HG02623 (cell line): ENCODE measurements around the gene OXER1.

Experiments used
- ATAC-seq: cut with Tn5 transposase; IDR thresholded peaks from one replicate; pipeline ENCODE4 v1.9.1; 2021; ENCODE audit warnings: moderate library complexity; ENCODE audit not compliant: unreplicated experiment

Gene OXER1

DNA sequence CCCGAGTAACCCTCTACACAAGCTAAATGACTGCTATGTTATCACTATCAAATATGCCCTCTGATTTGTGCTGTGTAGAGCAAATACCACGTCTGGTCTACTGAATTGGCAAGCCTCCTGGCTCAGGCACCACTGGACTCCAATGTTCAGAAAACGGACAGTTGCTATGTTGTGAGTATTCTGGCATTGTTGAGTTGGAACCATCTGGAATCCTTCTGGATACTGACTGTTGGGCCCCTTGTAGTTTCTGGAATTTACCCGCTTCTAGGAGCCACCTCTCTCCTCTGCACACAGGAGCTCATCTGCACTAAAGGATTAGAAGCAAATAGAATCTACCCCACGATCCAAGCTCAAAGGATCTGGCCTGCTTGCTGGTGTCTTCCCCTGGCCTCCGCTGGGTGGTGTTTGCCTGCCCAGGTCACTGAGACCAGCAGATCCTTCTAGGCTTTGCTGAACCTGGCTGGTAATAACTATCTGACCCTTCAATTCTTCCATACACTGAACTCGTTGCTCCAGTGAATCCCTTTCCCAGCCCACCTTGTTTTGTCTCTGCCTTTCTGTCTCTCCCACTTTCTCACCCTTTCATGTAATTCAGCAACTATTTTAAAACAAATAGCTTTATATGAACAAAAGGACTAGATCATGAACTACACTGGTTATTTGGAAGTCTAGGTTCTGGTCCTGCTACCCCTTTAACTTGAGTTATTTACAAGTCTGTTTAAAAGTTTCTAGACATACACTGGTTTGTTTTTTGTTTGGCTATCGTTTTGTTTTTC, 30.5 kb upstream of the OXER1 start:
- no peak for ATAC-seq

DNA sequence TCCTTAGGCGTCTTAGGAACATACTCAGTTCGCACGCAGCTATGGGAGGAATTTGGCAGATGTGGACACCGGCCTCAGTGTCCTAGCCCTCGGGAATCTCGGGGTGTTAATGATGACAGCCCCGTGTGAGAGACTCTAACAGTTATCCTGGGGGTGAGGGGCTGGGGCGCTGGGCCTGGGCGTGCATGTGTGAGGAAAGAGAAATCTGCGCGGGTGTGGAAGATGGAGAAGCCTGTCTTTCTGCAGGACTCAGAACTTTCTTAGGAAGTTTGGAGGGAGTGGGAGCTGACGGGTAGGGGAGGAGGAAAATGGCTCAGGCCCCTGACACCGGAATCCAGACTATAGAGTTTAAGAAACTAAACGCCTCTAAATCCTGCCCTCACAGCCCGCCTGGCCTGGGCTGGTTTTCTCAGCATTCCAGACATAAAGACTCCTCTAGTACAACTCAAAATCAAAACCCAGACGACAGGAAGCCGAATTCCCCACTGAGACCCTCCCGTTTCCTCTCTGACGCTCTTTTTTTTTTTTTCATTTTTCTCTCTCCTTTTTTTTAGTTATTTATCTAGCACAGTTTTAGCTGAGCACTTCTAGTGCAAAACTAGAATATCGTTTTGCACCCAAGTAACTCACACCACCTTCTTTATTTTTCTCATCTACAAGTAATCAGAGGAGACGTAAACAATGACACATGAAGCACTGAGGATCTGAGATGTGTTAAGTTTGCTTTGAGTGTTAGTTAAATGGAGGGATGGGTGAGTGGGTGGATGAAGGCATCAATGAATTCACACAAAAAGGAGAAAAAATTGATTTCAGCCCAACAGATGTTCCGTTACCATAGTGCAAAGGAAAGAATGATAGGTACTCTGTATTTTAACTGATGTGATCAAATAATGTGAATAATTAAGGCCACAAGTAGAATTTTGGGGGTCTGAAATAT, 29.7 kb upstream of the OXER1 start:
- no peak for ATAC-seq

DNA sequence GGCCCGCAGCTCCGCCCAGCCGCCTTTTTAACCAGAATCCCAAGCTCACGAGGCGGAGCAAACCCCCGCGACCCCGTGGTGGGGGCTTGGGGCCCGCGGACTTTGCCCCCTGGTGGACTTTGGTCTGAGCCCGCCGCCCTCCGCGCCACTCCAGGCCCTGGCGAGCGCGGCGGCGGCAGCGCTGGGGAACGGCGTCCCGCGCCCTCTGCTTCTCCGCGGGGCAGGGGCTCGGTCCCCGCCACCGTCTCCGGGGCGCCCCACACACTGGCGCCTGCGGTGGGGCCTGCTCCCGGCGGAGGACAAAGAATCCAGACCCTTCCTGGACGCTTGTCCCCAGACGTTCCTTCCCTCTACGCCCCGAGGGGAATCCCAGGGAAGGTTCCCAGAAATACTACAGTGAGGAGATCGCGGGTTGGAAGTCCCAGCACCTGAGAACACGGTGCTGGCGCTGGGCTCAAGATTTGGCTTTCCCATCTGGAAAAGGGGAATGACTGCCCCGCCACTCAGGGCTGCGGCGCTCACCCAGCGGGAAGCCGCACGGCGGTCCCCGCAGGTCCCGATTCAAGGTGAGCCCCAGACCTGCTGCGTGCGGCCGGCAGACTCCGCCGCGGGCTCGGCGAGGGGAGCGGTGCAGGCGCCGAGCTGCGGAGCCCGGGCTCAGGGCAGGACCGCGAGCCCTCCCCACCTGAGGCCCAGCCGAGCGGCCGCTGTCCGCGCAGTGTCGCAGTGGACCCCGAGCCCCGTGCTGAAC, 28.8 kb upstream of the OXER1 start, which contains the start of gene HAAO:
HAAO (minus strand) TSS at position 1 of the 751 bp plus-strand sequence. CDS start 47 bp downstream, outside the sequence.
- no peak for ATAC-seq

DNA sequence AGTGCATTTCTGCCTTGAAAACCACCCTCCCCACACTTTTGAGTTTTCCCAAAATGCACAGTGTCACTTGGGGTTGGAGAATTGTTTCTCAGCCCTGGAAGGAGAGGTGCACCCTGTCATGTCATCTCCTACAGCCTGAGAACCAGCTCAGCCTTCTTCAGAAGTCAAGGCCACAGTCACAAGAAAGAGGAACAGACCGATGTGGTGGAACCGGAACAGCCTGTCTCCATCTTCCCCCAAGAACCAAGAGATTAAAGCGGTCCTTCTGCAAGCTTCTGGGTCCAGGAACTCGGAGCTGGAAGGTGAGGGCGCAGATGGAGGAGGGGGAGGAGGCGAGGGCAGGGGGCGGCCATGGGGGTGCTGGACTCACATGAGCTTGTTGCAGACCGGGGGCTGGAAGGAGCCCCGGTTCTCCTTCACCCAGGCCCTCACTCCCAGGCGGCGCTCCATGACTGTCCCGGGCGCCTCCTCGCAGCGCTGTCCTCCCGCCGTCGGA, 28.2 kb upstream of the OXER1 start:
- ATAC-seq, result no peak

DNA sequence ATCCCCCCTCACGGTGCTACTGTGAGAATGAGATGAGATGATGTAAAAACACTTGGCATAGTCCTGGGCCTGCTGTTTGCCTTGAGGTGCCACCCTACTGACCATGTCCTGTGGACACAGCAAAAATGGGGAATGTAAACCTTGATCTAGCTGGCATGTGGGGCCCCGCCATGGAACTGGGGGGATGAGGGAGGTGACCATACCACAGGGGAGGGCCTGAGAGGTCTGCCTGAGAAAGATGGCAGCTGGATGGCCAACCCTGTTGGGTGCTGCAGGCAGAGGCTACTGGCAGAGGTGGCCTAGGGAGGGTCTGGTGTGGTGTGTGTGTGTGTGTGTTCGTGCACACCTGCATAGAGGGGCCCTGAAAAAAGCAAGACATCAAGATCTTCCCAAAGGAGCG, 27.7 kb upstream of the OXER1 start:
- no peak for ATAC-seq

DNA sequence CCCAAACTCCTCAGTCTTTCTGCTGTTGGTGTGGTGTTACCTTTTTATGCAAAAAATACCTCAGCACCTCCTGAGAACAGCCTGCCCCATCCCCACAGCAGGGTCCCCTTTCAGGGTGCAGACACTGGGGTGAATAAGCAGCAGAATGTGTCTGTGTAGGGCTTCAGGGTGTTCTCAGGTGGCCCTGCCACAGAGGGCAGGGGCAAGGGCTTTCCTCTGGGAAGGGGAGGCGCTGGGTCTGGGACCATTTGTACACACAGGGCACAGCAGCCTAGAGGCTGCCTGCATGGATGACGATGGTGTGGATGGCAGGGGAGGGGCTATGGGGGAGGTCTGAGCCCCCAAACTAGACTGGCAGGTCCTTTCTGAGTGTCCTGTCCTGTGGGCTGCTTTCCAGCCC, 25.8 kb upstream of the OXER1 start:
- no peak for ATAC-seq

DNA sequence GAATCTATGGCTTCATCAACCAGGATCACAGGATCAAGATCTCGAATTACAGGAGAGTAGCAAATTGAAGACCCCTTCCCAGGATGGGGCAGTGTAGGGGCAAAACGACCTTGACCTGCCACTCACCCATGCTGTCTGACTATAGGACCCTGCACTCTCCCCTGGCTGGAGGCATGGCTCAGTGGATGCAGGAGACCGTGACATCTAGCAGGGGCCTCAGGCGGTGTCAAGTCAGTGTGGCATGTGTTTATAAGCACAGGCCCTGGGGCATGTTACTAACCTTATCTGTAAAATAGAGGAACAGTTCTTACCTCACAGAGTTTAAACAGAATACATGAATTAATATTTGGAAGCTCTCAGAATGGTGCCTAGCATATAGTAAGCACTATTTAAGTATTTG, 24.9 kb upstream of the OXER1 start:
- no peak for ATAC-seq

DNA sequence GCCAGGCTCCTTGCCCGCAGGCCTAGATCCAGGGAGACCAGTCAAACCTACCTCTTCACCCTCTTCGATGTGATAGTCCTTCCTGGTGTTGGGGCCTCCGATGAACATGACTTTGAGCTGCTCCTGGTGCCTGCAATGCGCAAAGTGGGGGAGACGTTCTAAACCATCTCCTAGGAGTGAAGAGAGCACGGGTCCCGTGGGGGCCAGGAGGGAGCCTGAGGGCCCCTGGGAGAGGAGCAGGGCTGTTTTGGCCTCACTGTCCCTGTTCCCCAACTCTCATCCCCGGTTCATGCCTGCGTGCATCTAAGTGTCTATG, 24.5 kb upstream of the OXER1 start:
- no peak for ATAC-seq

DNA sequence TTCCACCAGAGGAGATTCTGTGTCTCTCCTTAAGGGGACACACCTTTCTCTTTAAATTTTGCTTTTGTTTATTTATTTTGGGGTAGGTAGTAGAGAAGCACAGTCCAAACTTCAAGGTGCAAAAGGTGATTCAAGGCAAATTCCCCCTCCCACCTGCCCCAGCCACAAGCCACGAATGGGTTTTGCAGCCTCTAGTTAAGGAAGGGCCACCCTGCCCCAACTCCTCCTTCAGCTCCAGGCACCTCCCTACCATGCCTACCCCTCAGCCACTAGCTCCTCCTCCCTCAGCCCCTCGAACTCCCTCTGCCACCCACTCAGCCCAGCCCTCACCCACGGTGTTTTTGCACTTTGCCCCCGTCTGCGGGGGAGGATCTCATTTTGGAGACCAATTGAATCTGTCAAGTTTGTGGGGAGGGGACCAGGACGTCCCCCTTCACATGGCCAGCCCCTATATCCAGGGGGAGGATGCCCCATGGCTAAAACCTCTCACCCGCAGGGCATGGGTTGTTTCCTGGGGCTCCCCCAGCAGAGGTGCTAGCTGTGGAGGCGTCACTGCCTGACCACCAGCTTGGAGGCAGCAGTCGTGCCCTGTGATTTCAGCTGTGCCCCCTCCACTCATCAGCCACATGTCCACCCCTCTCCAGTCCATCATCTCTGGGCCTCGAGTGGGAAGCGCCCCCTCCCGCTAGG, 24.0 kb upstream of the OXER1 start:
- ATAC-seq, result no peak

DNA sequence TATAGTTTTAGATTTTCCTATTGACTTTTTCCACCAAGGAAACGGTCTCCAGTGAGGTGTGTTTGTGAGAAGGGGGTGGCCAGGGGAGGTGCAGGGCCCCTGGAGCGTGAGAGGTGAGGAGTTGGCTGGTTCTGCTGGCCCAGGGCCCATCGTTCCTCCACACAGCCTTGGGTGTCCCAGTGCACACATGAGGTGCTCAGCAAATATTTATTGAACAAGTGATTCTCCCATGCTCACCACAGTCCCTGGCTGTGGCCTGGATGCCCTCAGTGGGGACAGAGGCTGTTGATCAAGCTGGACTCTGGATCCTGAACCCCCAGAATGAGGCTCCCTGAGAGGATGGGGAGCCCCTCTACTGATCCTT, 23.5 kb upstream of the OXER1 start:
- no peak for ATAC-seq

DNA sequence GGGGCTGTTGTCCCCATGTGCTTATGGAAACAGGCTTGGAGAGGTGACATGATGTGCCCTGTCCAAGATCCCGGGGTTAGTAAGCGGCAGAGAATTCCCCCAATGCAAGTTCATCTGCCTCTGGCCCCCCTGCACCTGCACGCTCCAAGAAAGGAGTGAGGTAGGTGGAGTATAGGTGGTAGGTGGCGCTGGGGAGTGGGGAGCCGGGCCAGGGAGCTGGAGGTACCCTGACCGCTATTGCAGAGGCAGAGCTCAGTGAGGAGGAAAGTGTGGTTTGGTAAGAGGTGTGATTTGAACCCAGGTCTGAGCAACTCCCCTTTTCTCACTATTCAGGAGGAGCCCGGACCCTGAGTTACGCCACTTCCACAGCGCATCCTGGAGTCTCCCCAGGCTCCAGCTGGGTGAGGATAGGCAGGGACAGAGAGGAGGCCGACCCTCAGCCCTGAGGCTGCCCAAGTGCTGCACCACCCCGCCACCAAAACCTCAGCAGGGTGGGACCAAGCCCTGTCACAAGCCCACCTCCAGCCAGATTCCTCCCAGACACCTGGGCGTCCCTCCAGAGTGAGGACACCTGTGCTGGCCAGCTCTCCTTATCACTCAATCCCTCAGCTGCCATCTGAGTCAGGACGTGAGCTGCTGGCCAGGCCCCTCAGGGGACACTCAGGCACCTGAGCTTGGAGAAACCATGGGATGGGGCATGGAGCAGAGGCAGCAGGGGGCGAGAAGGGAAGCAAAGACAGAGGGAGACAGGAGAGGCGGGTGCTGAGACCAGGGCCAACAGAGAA, 22.8 kb upstream of the OXER1 start:
- ATAC-seq, result no peak

DNA sequence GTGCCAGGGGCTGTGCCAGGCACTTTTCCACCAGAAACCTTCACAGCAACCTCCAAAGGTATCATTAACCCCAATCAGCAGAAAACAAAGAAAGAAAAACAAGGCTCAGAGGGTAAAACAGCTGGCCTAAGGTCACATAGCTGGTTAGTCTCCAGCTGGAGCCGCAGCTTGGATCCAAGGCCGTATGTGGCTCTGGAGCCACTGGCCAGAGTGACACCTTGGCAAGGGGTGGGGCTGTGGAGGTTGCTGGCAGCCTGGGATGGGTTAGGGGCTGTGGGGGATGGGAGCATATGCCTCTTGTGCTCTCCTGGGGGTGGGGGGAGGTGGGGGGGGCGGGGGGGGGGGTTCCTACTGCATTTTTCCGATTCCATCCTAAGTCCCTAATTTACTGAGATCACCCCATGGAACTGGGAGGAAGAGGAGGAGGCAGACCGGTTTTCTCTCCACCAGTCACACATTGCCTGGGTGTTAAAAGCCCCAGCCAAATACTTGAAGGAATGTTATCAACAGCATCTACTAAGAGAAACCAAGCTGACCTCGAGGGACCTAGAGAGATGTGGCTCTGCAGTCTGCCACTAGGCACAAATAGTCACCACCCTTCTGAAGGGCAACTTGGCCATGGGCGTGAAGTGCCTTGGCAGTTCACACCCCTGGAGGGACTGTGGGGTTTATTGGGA, 20.4 kb upstream of the OXER1 start:
- ATAC-seq, result no peak

DNA sequence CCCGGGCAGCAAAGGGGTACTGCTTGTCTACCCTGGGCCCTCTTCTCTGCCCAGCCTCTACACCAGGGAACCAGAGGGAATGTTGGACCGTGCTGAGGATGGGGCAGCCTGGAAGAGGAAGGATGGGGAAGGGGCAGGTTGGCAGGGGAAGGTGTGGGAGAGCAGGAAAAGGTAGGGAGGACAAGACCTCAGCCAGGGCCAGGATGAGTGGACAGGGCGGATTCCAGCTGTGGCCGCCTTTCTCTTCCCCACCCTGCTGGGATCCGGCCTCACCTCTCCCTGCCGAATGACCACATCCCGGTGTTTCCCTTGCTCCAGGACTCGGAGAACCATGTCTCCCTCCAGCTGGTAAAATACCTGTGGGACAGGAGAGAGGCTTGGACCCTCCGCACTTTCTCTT, 19.6 kb upstream of the OXER1 start:
- ATAC-seq, result no peak

DNA sequence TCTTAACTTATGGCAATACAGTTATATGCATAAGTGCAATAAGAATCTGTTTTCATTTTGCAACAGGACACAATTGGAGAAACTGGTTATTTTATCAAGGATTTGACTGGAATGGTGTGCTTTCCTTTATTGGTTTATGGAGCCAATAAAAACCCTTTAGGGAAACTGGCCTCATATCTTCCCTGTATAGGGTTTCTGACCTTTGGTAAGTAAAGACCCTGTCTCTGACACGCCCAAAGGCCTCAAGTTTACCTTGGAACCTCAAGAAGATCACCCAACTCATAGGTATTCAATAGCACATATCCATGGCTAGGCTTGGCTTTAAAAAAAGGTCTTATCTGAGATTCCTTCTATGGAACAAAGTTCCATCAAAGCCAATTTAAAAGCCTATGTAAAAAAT, 17.2 kb upstream of the OXER1 start:
- no peak for ATAC-seq

DNA sequence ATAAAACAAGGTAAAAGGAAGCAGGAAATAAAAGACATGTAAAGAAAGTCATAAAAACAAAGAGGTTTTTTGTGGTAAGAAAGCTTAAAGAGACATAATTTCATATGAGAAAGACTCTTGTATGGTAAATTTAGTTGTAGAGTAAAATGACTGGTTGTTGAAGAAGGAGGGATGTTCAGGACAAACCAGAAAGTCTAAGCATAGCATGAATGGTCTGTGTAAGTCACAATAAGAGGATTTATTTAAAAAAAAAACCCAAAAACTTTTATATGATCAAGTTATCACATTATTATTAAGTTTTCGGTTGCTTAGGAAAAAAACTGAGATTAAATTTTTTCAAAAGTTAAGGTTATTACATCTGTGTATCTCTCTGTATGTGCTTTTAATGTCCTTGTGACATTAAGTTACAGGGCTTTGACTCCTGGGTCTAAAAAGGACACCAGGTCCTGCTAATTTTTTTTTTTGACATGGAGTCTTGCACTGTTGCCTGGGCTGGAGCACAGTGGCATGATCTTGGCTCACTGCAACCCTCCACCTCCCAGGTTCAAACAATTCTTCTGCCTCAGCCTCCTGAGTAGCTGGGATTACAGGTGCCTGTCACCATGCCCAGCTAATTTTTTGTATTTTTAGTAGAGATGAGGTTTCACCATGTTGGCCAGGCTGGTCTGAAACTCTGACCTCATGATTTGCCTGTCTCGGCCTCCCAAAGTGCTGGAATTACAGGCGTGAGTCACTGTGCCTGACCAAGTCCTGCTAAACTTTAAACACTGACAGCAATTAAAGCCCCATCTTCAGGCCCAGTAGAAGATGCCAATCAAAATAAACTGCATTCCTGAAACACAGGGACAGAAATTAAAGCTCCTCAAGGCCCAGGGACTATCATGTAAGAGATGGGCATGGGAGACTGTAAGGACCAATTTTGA, 14.2 kb upstream of the OXER1 start:
- ATAC-seq, result no peak

DNA sequence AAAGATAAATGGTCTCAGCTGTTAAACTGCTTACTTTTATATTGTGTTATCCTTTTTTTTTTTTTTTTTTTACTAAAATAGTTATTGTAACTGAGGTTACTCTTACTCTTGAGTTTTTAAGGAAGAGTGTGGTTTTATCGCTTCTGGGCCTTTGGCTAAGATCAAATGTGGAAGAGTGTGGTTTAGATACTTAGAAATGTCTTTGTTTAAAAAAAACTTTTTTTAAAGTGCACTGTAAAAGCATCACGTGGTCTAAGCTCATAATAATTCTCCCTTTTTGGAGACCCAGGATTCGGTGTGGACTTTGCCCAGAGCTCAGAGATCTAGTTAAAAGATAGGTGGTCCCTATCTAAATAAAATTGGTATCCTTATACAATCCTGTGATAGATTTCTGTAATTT, 11.9 kb upstream of the OXER1 start:
- ATAC-seq, result no peak

DNA sequence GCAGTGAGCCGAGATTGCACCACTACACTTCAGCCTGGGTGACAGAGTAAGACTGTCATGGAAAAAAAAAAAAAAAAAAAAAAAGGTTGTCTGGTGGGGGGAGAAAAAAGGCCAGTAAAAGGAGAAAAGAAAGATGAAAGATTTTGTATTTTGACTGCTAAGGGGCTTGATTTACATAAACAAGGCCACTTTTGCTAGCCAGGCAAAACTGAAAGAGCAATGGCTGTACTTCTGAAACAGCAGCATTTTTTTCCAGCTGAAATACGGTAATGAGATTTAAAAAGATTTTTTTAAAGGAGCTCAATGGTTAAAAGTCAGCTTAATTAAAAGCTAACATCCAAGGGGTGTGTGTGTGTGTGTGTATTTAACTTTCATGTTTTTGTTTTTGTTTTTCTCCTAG, 11.3 kb upstream of the OXER1 start:
- ATAC-seq, result peak; percentile 45

DNA sequence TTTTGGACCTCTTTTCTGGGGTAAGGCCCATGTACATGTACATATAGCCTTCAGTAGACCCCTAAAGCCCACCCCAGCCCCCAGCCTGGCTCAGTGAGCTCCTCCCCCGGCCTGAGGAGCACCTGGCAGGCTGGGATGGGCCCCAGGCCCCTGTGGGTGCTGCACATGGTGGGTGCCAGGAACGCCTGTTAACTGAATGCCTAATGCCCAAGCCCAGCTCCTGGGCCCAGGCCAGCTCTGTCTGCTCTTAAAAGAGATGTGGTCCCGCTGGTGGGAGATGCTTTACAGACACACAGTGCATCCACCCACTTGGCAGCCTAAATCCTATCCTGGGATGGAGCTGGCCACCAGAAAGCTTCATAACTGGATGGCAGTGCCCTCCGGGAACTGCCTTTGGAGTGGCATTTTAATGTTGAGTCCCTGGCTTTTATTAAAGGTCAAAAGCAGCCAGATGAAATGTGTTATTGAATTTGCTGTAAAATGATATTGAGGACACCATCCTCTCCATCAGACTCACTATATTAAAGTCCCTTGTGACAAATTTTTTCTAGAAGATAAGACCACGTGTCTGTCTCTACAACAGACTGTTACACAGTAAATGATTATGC, 7.7 kb upstream of the OXER1 start:
- ATAC-seq, result no peak
